ENCODE results near the gene KLK15.

KLK15 gene

GRCh38 chr19:50843205-50843604, 9.8 kb upstream of the KLK15 start:
- DNase-seq (ENCODE audit: low read depth): no peak
- H3K4me3 ChIP-seq (ENCODE audit: low read length): no peak overlapping the region
- no peak for TF ChIP-seq CTCF (conservative IDR thresholded peaks at IDR 0.05; ENCODE audit: low read length)

- H3K4me3 ChIP-seq (ENCODE audit: low read length): no peak overlapping the region
- TF ChIP-seq CTCF (conservative IDR thresholded peaks at IDR 0.05; ENCODE audit: low read length): no peak
- no peak for DNase-seq (ENCODE audit: low read depth)
Measured at GRCh38 chr19:50842130-50842529, 8.8 kb upstream of the KLK15 start.

- TF ChIP-seq CTCF (conservative IDR thresholded peaks at IDR 0.05; ENCODE audit: low read length): no peak
- no peak overlapping the region for H3K4me3 ChIP-seq (ENCODE audit: low read length)
- DNase-seq (ENCODE audit: low read depth): no peak
Measured at GRCh38 chr19:50839712-50840655, 6.6 kb upstream of the KLK15 start.

GRCh38 chr19:50838239-50838638, 4.9 kb upstream of the KLK15 start:
- TF ChIP-seq CTCF (conservative IDR thresholded peaks at IDR 0.05; ENCODE audit: low read length): no peak; the same call in 1 of the 2 replicates
- no peak for DNase-seq (ENCODE audit: low read depth)
- H3K4me3 ChIP-seq (ENCODE audit: low read length): no peak overlapping the region

- no peak for TF ChIP-seq CTCF (conservative IDR thresholded peaks at IDR 0.05; ENCODE audit: low read length)
- no peak overlapping the region for H3K4me3 ChIP-seq (ENCODE audit: low read length)
- DNase-seq (ENCODE audit: low read depth): no peak
Measured at GRCh38 chr19:50837300-50837699, 3.9 kb upstream of the KLK15 start.

- DNase-seq (ENCODE audit: low read depth): no peak
- no peak for TF ChIP-seq CTCF (conservative IDR thresholded peaks at IDR 0.05; ENCODE audit: low read length)
- no peak overlapping the region for H3K4me3 ChIP-seq (ENCODE audit: low read length)
Measured at GRCh38 chr19:50836543-50837195, 3.3 kb upstream of the KLK15 start.

Data from AG10803 (cell line).